Activated T-helper 1 cell treated with anti-CD3 and anti-CD28 coated beads, Interleukin-2, amount 50 U/mL, for 16 hours (primary cell): ENCODE data around the gene MPRIP.
A peak's percentile ranks its signal among the peaks of the same experiment; 100 is the strongest.

Experiments used
- DNase-seq, 2 donors: peaks; one replicate each; pipeline ENCODE4 v3.0.0-alpha.2; 2020; ENCODE audit warnings: low read depth in 1 of 2, low spot score in 1 of 2

The MPRIP gene

GRCh38 chr17:17227608-17228520 is 185.6 kb downstream of the MPRIP start:
- no peak for DNase-seq

- DNase-seq, result no peak
Measured at GRCh38 chr17:17228521-17229279, 186.4 kb downstream of the MPRIP start.

GRCh38 chr17:17229416-17230384 is 187.4 kb downstream of the MPRIP start:
- no peak for DNase-seq

GRCh38 chr17:17231621-17232302 is 189.5 kb downstream of the MPRIP start:
- no peak for DNase-seq

GRCh38 chr17:17232303-17232621 is 190.0 kb downstream of the MPRIP start:
- no peak for DNase-seq

- DNase-seq, result no peak
Measured at GRCh38 chr17:17235212-17236174, 193.2 kb downstream of the MPRIP start.

GRCh38 chr17:17236295-17237025 is 194.2 kb downstream of the MPRIP start:
- DNase-seq, result no peak

GRCh38 chr17:17237026-17237799 is 195.0 kb downstream of the MPRIP start, which contains the start of gene FLCN:
Gene FLCN, minus strand, starts transcription at chr17:17237168. Its CDS starts 9,031 bp downstream, at chr17:17228137.
- DNase-seq, result peak; percentile 85 to 86

GRCh38 chr17:17239832-17240231 is 197.6 kb downstream of the MPRIP start:
- no peak for DNase-seq

GRCh38 chr17:17241656-17242055 is 199.4 kb downstream of the MPRIP start:
- no peak for DNase-seq

- no peak for DNase-seq
Measured at GRCh38 chr17:17242246-17242645, 200.0 kb downstream of the MPRIP start.
